Measurements from ENCODE around the gene SLC23A2.
A peak's percentile ranks its signal among the peaks of the same experiment; 100 is the strongest.
"Not testable (repeated sequence)": the region's sequence is repeated elsewhere in the genome, so short reads cannot be mapped to it uniquely, and the experiment has no call there.

The SLC23A2 gene

DNA sequence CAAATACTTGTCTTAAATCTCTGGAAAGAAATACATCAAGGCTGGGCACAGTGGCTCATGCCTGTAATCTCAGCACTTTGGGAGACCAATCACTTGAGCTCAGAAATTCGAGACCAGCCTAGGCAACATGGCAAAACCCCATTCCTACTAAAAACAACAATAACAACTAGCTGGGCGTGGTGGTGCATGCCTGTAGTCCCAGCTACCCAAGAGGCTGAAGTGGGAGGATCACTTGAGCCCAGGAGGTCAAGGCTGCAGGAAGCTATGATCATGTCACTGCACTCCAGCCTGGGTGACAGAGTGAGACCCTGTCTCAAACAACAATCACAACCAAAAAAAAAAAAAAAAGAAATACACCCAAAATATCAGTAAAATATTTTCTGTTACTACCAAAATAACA is 80.0 kb downstream of the SLC23A2 start:
- H2AK5ac ChIP-seq (ENCODE audit: low read depth, low read length); H2BK12ac ChIP-seq (ENCODE audit: low read length); H3K4me2 ChIP-seq (ENCODE audit: insufficient read depth, low read length, poor library complexity, severe bottlenecking); H4K91ac ChIP-seq (ENCODE audit: low read depth, low read length, poor library complexity); H3K9ac ChIP-seq (ENCODE audit: low read depth, low read length, poor library complexity); H3K36me3 ChIP-seq (replicated peaks in 1 of 2; ENCODE audit: control insufficient read depth in 2 of 2, insufficient read depth in 2 of 2, low read length in 2 of 2); H3K4me3 ChIP-seq (ENCODE audit: low read length in 2 of 2); H3K27ac ChIP-seq (replicated peaks; ENCODE audit: low read length); H3K4ac ChIP-seq (ENCODE audit: low read length); H3K18ac ChIP-seq (ENCODE audit: low read length); H3K27me3 ChIP-seq (ENCODE audit: control insufficient read depth in 3 of 3, insufficient read depth in 3 of 3, low read depth in 1 of 3, low read length in 3 of 3); H2BK15ac ChIP-seq (ENCODE audit: low read length); H2BK120ac ChIP-seq (ENCODE audit: low read depth, low read length); DNase-seq (ENCODE audit: low spot score); H3K14ac ChIP-seq (ENCODE audit: low read length); H3K4me1 ChIP-seq (ENCODE audit: control insufficient read depth in 2 of 2, insufficient read depth in 1 of 2, low read depth in 1 of 2, low read length in 2 of 2); H2AFZ ChIP-seq (ENCODE audit: low read length); H4K8ac ChIP-seq (ENCODE audit: low read depth, low read length); H2BK5ac ChIP-seq (ENCODE audit: low read length); H3K9me3 ChIP-seq (replicated peaks in 1 of 2; ENCODE audit: control insufficient read depth in 2 of 2, insufficient read depth in 1 of 2, low read depth in 1 of 2, low read length in 2 of 2); H3K23ac ChIP-seq (ENCODE audit: low read depth, low read length, poor library complexity); H3K79me1 ChIP-seq (ENCODE audit: low read depth, low read length): not testable (repeated sequence)
- WGBS, 2 donors (ENCODE audit: extremely low coverage in 2 of 2, insufficient read length in 2 of 2, insufficient replicate concordance in 1 of 2): no CpG with 5 or more reads among the region's 2 CpGs

DNA sequence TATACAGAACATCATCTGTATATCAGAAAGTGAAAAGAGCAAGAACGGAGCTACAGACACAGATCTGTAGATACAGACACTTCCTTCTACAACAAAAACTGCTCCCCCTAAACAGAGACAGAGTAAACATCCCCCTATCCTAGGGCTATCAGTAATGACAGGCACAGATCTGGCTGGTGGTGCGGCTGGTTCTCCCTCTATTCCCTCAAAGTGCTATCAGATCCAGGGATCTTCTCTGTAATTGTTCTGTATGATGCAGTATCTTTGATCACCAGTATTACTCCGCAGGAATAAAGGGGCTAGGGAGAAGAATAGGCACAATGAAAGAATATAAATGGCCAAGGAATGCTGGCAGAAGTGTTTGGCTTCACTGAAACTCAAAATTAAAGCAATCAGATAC is 80.7 kb downstream of the SLC23A2 start:
- no peak for DNase-seq (ENCODE audit: low spot score)
- no peaks in the 10 kb centered on the region for H3K9me3 ChIP-seq (replicated peaks in 1 of 2; ENCODE audit: control insufficient read depth in 2 of 2, insufficient read depth in 1 of 2, low read depth in 1 of 2, low read length in 2 of 2)
- no peaks in the 10 kb centered on the region for H3K27me3 ChIP-seq (ENCODE audit: control insufficient read depth in 3 of 3, insufficient read depth in 3 of 3, low read depth in 1 of 3, low read length in 3 of 3)
- no peak overlapping the region for H3K27ac ChIP-seq (replicated peaks; ENCODE audit: low read length)
- H3K9ac ChIP-seq (ENCODE audit: low read depth, low read length, poor library complexity): no peak overlapping the region
- no peak overlapping the region for H3K4me3 ChIP-seq (ENCODE audit: low read length in 2 of 2)
- no peak overlapping the region for H2AFZ ChIP-seq (ENCODE audit: low read length)
- no peaks in the 10 kb centered on the region for H3K36me3 ChIP-seq (replicated peaks in 1 of 2; ENCODE audit: control insufficient read depth in 2 of 2, insufficient read depth in 2 of 2, low read length in 2 of 2)
- H2BK120ac ChIP-seq (ENCODE audit: low read depth, low read length): no peak overlapping the region
- H2AK5ac ChIP-seq (ENCODE audit: low read depth, low read length): no peak overlapping the region
- no peak overlapping the region for H3K23ac ChIP-seq (ENCODE audit: low read depth, low read length, poor library complexity)
- WGBS, 2 donors (ENCODE audit: extremely low coverage in 2 of 2, insufficient read length in 2 of 2, insufficient replicate concordance in 1 of 2): no CpG with 5 or more reads among the region's 3 CpGs
- no peak overlapping the region for H3K4me2 ChIP-seq (ENCODE audit: insufficient read depth, low read length, poor library complexity, severe bottlenecking)
- H2BK12ac ChIP-seq (ENCODE audit: low read length): no peak overlapping the region
- peaks cover 9% of the 10 kb centered on the region in 2 donors for H3K4me1 ChIP-seq (ENCODE audit: control insufficient read depth in 2 of 2, insufficient read depth in 1 of 2, low read depth in 1 of 2, low read length in 2 of 2)
- no peak overlapping the region for H2BK15ac ChIP-seq (ENCODE audit: low read length)
- H3K4ac ChIP-seq (ENCODE audit: low read length): no peak overlapping the region
- H4K91ac ChIP-seq (ENCODE audit: low read depth, low read length, poor library complexity): no peak overlapping the region
- H2BK5ac ChIP-seq (ENCODE audit: low read length): no peak overlapping the region
- H3K18ac ChIP-seq (ENCODE audit: low read length): no peak overlapping the region
- H3K79me1 ChIP-seq (ENCODE audit: low read depth, low read length): peaks cover 2% of the 10 kb centered on the region
- no peak overlapping the region for H4K8ac ChIP-seq (ENCODE audit: low read depth, low read length)
- H3K14ac ChIP-seq (ENCODE audit: low read length): no peak overlapping the region

DNA sequence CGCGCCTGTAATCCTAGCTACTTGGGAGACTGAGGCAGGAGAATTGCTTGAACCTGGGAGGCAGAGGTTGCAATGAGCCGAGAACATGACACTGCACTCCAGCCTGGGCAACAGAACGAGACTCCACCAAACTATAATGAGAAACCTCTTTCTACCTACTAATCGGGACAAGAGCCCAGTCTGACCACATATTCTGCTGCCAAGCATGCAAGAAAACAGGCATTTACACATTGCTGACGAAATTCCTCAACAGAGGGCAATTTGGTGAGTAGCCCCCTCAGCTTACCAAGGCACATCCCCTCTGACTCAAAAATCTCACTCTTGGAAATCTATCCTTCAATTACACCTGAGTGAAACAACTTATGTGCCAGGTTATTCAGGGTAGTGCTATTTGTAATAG is 81.2 kb downstream of the SLC23A2 start:
- peaks cover 2% of the 10 kb centered on the region for H3K79me1 ChIP-seq (ENCODE audit: low read depth, low read length)
- H3K4me1 ChIP-seq (ENCODE audit: control insufficient read depth in 2 of 2, insufficient read depth in 1 of 2, low read depth in 1 of 2, low read length in 2 of 2): peaks cover 9% of the 10 kb centered on the region in 2 donors
- no peak overlapping the region for H2BK15ac ChIP-seq (ENCODE audit: low read length)
- WGBS, 2 donors (ENCODE audit: extremely low coverage in 2 of 2, insufficient read length in 2 of 2, insufficient replicate concordance in 1 of 2): no CpG with 5 or more reads among the region's 6 CpGs
- H4K91ac ChIP-seq (ENCODE audit: low read depth, low read length, poor library complexity): no peak overlapping the region
- H3K14ac ChIP-seq (ENCODE audit: low read length): no peak overlapping the region
- H3K36me3 ChIP-seq (replicated peaks in 1 of 2; ENCODE audit: control insufficient read depth in 2 of 2, insufficient read depth in 2 of 2, low read length in 2 of 2): no peaks in the 10 kb centered on the region
- no peak overlapping the region for H3K4me3 ChIP-seq (ENCODE audit: low read length in 2 of 2)
- H3K4ac ChIP-seq (ENCODE audit: low read length): no peak overlapping the region
- H3K9ac ChIP-seq (ENCODE audit: low read depth, low read length, poor library complexity): no peak overlapping the region
- no peak overlapping the region for H2BK120ac ChIP-seq (ENCODE audit: low read depth, low read length)
- H3K18ac ChIP-seq (ENCODE audit: low read length): no peak overlapping the region
- H3K27ac ChIP-seq (replicated peaks; ENCODE audit: low read length): no peak overlapping the region
- H3K9me3 ChIP-seq (replicated peaks in 1 of 2; ENCODE audit: control insufficient read depth in 2 of 2, insufficient read depth in 1 of 2, low read depth in 1 of 2, low read length in 2 of 2): no peaks in the 10 kb centered on the region
- no peak overlapping the region for H2BK12ac ChIP-seq (ENCODE audit: low read length)
- H4K8ac ChIP-seq (ENCODE audit: low read depth, low read length): no peak overlapping the region
- no peak overlapping the region for H2BK5ac ChIP-seq (ENCODE audit: low read length)
- no peak overlapping the region for H3K23ac ChIP-seq (ENCODE audit: low read depth, low read length, poor library complexity)
- H3K27me3 ChIP-seq (ENCODE audit: control insufficient read depth in 3 of 3, insufficient read depth in 3 of 3, low read depth in 1 of 3, low read length in 3 of 3): no peaks in the 10 kb centered on the region
- no peak for DNase-seq (ENCODE audit: low spot score)
- no peak overlapping the region for H2AFZ ChIP-seq (ENCODE audit: low read length)
- no peak overlapping the region for H2AK5ac ChIP-seq (ENCODE audit: low read depth, low read length)
- no peak overlapping the region for H3K4me2 ChIP-seq (ENCODE audit: insufficient read depth, low read length, poor library complexity, severe bottlenecking)

- no peak overlapping the region for H4K8ac ChIP-seq (ENCODE audit: low read depth, low read length)
- H3K27ac ChIP-seq (replicated peaks; ENCODE audit: low read length): no peak overlapping the region
- H2AK5ac ChIP-seq (ENCODE audit: low read depth, low read length): peak overlapping the region; percentile 29
- no peak overlapping the region for H2AFZ ChIP-seq (ENCODE audit: low read length)
- H3K14ac ChIP-seq (ENCODE audit: low read length): peak overlapping the region; percentile 47
- H2BK5ac ChIP-seq (ENCODE audit: low read length): no peak overlapping the region
- H3K9ac ChIP-seq (ENCODE audit: low read depth, low read length, poor library complexity): no peak overlapping the region
- H3K4me3 ChIP-seq (ENCODE audit: low read length in 2 of 2): no peak overlapping the region
- H3K4me1 ChIP-seq (ENCODE audit: control insufficient read depth in 2 of 2, insufficient read depth in 1 of 2, low read depth in 1 of 2, low read length in 2 of 2): peaks cover 5 to 9% of the 10 kb centered on the region in 2 donors
- no peak overlapping the region for H3K4ac ChIP-seq (ENCODE audit: low read length)
- WGBS, 2 donors (ENCODE audit: extremely low coverage in 2 of 2, insufficient read length in 2 of 2, insufficient replicate concordance in 1 of 2): no CpG with 5 or more reads among the region's 9 CpGs
- H3K9me3 ChIP-seq (replicated peaks in 1 of 2; ENCODE audit: control insufficient read depth in 2 of 2, insufficient read depth in 1 of 2, low read depth in 1 of 2, low read length in 2 of 2): no peaks in the 10 kb centered on the region
- H3K18ac ChIP-seq (ENCODE audit: low read length): peak overlapping the region; percentile 53
- no peak overlapping the region for H2BK120ac ChIP-seq (ENCODE audit: low read depth, low read length)
- peak overlapping the region; percentile 8 for H2BK12ac ChIP-seq (ENCODE audit: low read length)
- no peak overlapping the region for H2BK15ac ChIP-seq (ENCODE audit: low read length)
- H3K79me1 ChIP-seq (ENCODE audit: low read depth, low read length): peaks cover 2% of the 10 kb centered on the region
- no peak overlapping the region for H3K23ac ChIP-seq (ENCODE audit: low read depth, low read length, poor library complexity)
- no peak for DNase-seq (ENCODE audit: low spot score)
- H4K91ac ChIP-seq (ENCODE audit: low read depth, low read length, poor library complexity): no peak overlapping the region
- no peaks in the 10 kb centered on the region for H3K36me3 ChIP-seq (replicated peaks in 1 of 2; ENCODE audit: control insufficient read depth in 2 of 2, insufficient read depth in 2 of 2, low read length in 2 of 2)
- no peak overlapping the region for H3K4me2 ChIP-seq (ENCODE audit: insufficient read depth, low read length, poor library complexity, severe bottlenecking)
- H3K27me3 ChIP-seq (ENCODE audit: control insufficient read depth in 3 of 3, insufficient read depth in 3 of 3, low read depth in 1 of 3, low read length in 3 of 3): no peaks in the 10 kb centered on the region
Measured at GRCh38 chr20:4919047-4919704, 82.1 kb downstream of the SLC23A2 start.

Measured in neuronal stem cell (in vitro differentiated cells).